H1 (cell line): ENCODE results near the gene BRD2. TPM values are rescaled to one million over a fixed set of nuclear protein-coding genes. Genes with fewer than 3 reads are reported as not detected.
A peak's percentile ranks its signal among the peaks of the same experiment; 100 is the strongest.

Experiments
- RAD21 ChIP-seq, 2 experiments: IDR thresholded peaks in 1 of 2; conservative IDR thresholded peaks in 1 of 2; 2 replicates each; pipeline ENCODE4 v1.6.1; 2011; ENCODE audit warnings: low read depth in 2 of 2, low read length in 2 of 2, improper control_type of control experiment in 1 of 2, inconsistent platforms in 1 of 2, mild to moderate bottlenecking in 1 of 2, moderate library complexity in 1 of 2
- SIN3A ChIP-seq, 2 experiments: IDR thresholded peaks in 1 of 2; conservative IDR thresholded peaks in 1 of 2; 2 replicates each; pipeline ENCODE4 v1.6.1; 2011 to 2012; ENCODE audit warnings: low read length in 2 of 2, improper control_type of control experiment in 1 of 2, low read depth in 1 of 2, mild to moderate bottlenecking in 1 of 2
- polyA plus RNA-seq, 7 experiments: library from polyadenylated mRNA; depleted of rRNA in 3 of 7; stranded (reverse) in 5 of 7; unstranded in 2 of 7; fragments of >200 nt in 5 of 7; fragments of 200-250 nt in 2 of 7; gene quantifications; 1 replicate in 5 of 7; 2 replicates in 1 of 7; 4 replicates in 1 of 7; pipeline versions ENCODE4 v1.2.1 to v1.2.3, GENCODE V29; 2011 to 2013; ENCODE audit warnings: missing spikeins in 2 of 7, mixed read lengths in 2 of 7
- total RNA-seq: library from RNA; stranded (reverse); fragmentation: NEBNext Ultra II Directional; extraction: Animal tissue kit (Norgen Biotek cat#: 25700); gene quantifications from 2 replicates; pipeline ENCODE4 v1.2.1, GENCODE V29; 2021

BRD2 gene
- total and polyA plus RNA-seq, 2 of the 8 experiments (the other 6 are each of a cell fraction or from before 2014, with no cell fraction given): 132 to 185 TPM

DNA sequence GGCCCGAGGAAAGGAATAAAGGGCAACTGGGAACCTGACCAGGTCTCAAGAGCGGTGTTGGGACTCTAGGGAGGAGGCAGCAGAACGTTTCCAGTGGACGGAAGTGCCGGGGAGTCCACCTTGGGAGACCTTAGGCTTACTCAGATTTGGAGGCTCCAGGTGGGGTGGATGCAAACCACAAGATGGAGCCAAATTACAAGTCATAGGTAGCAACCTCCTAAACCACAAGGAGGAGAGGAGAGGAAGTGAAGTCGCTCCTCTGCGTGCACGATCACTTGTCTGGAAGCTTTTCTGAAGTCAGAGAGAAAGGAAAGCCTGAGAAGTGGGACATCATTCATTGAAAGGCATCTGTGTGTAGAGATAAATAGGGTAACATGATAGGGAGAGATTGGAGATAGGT, 31.7 kb downstream of the BRD2 start (continued):
- TF ChIP-seq RAD21 (IDR thresholded peaks at IDR 0.05 in 1 of 2, conservative IDR thresholded peaks at IDR 0.05 in 1 of 2; ENCODE audit: low read depth in 2 of 2, low read length in 2 of 2) (peak; percentile 96 to 97), SIN3A (conservative IDR thresholded peaks at IDR 0.05 in 1 of 2, IDR thresholded peaks at IDR 0.05 in 1 of 2; ENCODE audit: low read depth in 1 of 2, low read length in 2 of 2) (peak in 1 of 2 experiments; percentile 55; a peak in 1 of 4 replicates)
